OCI-LY1 (cell line): ENCODE results near the gene CAMK4.

ENCODE experiments used
- EZH2 ChIP-seq: fragments of 200-600 bp; sonication (generic), shearing (Covaris generic); IDR thresholded peaks from 2 replicates; pipeline ENCODE4 v1.8.0; 2017; ENCODE audit warnings: borderline replicate concordance, mixed run types, mild to moderate bottlenecking, antibody characterized with exemption, low read length, moderate library complexity, mixed read lengths
- TF ChIP-seq, protein P1 (sequence below): fragments of 200-600 bp; sonication (generic), shearing (Covaris generic); IDR thresholded peaks from 2 replicates; pipeline ENCODE4 v1.5.1; 2017; ENCODE audit warnings: mild to moderate bottlenecking, antibody characterized with exemption, low read length, moderate library complexity, mixed read lengths

DNA sequence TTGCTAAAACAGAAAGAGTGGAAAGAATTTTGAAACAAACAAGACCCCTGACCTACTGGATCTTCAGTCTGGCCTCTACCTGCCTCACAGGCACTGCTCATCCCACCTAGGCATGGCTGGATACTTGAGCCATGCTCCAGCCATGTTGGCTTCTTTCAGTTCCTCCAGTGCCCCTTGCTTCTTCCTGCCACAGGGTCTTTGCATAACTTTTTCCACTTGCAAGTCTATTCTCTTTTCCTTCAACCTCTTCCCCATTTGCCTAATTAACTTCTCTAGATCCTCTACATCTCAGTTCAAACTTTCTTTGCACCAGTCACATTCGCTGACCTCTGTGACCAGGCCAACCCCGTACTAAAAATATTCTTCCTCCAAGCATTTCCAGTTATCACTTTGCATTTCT, 237.8 kb downstream of the CAMK4 start:
- TF ChIP-seq EZH2 = no peak
- TF ChIP-seq, protein P1, sequence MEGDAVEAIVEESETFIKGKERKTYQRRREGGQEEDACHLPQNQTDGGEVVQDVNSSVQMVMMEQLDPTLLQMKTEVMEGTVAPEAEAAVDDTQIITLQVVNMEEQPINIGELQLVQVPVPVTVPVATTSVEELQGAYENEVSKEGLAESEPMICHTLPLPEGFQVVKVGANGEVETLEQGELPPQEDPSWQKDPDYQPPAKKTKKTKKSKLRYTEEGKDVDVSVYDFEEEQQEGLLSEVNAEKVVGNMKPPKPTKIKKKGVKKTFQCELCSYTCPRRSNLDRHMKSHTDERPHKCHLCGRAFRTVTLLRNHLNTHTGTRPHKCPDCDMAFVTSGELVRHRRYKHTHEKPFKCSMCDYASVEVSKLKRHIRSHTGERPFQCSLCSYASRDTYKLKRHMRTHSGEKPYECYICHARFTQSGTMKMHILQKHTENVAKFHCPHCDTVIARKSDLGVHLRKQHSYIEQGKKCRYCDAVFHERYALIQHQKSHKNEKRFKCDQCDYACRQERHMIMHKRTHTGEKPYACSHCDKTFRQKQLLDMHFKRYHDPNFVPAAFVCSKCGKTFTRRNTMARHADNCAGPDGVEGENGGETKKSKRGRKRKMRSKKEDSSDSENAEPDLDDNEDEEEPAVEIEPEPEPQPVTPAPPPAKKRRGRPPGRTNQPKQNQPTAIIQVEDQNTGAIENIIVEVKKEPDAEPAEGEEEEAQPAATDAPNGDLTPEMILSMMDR = no peak
